Endometrium (tissue), 2 donors: ENCODE data around the gene S1PR1.
A peak's percentile ranks its signal among the peaks of the same experiment; 100 is the strongest.
"Not testable (repeated sequence)": the region's sequence is repeated elsewhere in the genome, so short reads cannot be mapped to it uniquely, and the experiment has no call there.

Source experiments
- FAIRE-seq: peaks from 2 replicates; lab custom pipeline; 2012; peaks lifted over from hg19 to GRCh38; lab: Jason Lieb, UNC
- donor health status: control.
- donor health status: control.

S1PR1 gene

DNA sequence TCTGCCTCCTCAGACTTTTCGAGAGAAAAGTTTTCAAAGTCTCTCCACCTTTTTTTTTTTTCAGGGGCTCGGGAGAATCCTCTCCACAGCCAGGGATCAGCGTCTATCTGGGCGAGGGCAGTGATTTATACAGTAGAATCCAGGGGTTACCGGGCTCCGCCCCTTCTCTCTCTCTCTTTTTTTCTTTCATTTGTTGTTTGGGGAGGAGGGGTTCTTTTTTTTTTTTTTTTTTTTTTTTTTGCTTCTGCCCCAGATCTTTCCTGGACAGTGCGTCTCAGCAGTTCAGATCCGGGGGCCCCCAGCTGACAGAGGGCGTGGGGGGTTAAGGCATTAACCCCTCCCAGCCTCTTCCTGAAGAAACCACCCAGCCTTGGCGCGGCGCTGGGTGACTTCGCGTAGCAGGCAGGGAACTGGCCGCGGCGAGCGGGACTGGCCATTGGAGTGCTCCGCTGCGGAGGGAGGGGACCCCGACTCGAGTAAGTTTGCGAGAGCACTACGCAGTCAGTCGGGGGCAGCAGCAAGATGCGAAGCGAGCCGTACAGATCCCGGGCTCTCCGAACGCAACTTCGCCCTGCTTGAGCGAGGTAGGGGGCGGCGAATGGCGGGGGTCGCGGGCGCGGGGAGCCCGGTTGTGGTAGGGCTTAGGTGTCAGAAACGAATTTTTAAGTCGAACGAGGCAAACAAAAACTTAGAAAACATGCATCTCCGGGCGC, at the start of gene S1PR1:
TSS of gene S1PR1 (plus strand) at position 504 of the 713 bp plus-strand sequence. CDS start 1,966 bp downstream, outside the sequence.
- no peak for FAIRE-seq

DNA sequence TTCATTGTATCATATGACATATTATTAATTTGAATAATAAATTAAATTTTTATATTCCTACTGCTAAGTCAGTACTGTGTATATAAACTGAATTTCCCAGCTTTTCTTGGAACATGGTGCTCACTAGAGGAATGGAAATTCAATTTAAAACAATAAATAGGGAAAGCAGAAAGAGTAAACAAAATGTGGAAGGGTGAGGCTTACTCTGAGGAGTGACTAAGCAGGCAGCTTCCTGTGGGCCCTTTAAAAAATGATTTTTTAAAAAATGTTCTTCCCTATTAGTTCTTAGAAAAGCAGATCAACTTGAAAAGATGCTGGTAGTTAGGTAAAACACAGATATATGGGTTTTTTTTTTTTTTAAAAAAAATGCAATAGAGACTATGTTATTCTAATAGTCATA, 49.5 kb upstream of the S1PR1 start:
- FAIRE-seq: no peak

DNA sequence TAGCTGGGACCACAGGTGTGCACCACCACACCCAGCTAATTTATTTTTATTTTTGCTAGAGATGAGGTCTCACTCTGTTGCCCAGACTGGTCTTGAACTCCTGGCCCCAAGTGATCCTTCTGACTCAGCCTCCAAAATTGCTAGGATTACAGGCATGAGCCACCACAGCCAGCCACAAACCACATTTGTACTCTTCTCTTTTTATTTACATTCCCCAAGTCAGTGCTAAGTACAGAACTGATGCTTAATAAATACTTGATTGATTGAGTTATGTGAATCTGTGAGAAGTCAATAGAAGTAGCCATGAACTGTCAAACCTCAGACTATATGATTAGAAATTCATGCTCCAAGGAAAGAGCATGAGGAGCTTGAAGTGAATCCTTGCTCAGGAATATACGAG, 48.5 kb upstream of the S1PR1 start:
- no peak for FAIRE-seq

DNA sequence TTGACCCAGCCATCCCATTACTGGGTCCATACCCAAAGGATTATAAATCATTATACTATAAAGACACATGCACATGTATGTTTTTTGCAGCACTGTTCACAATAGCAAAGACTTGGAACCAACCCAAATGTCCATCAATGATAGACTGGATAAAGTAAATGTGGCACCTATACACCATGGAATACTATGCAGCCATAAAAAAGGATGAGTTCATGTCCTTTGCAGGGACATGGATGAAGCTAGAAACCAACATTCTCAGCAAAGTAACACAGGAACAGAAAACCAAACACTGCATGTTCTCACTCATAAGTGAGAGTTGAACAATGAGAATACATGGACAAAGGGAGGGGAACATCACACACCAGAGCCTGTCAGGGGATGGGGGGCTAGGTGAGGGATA, 47.9 kb upstream of the S1PR1 start:
- FAIRE-seq: not testable (repeated sequence)

DNA sequence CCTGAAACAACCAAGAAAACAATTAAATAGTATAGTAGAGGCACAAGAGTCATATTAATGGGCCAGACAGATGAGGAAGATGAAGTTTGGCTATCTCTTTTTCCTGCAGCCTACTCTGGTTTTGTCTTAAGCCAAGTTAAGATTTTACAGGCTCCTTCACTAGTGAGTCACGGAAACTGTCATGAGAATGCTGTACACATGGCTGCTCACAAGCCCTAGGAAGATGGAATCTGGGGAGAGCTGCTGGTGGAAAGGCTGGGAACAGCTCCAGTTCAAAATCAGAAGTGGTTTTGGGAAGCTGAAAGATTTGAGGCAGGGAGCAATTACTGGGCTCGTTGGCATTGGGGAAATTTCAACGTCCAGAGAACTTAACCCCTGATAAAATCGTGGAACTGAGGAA, 46.4 kb upstream of the S1PR1 start:
- FAIRE-seq: no peak

DNA sequence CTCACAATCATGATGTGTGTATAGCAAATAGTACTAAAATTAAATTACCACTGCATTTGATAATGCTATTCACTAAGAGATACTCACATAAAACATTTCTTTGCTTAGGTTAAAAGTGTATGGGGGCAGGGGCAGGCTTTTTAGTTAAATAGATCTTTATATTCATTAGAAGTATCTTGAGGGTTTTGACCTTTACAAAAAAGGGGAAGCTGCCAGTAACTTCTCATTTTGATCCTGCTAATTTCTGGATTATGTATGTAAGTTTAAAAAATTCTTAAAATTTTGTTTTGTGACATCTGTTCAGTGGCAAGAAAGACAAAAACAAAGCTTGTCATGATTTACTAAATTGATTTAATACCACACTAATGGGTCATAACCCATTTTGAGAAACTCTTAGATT, 45.8 kb upstream of the S1PR1 start:
- FAIRE-seq: no peak

DNA sequence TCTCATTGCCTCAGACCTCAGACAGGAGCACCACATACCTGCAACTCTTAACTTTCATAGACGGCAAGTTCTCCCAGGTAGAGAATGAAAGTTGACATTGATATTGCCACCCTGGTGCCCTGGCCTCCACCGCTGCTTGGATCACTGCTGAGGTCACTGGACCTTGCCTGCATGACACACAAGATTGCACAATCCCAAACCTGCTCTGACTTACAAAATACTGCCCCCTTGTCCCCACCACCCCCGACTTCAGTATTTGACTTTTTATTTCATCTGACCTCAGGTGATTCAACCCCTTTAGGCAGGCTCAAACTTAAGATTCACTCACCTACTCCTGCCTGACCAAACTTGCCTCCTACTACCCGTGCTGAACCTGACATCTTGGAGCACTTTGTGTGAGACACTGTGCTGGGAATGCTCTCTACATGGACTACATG, 43.1 kb upstream of the S1PR1 start:
- no peak for FAIRE-seq

DNA sequence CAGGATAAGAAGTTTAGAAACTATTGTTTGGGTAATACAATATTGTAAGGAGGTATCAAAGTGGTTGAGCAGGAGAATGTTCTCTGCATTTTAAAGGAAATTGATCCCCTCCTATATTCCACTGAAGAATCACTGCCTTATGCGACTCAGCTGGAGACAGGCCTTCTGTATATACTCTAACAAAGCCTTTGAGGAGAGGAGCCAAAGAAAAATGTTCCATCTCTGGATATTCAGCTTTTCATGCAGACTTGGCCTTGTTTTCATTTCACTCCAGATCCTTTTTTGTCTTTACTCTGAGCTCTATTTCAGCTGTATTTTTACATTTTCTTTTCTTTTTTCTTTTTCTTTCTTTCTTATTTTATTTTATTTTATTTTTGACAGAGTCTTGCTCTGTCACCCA, 42.1 kb upstream of the S1PR1 start:
- no peak for FAIRE-seq

DNA sequence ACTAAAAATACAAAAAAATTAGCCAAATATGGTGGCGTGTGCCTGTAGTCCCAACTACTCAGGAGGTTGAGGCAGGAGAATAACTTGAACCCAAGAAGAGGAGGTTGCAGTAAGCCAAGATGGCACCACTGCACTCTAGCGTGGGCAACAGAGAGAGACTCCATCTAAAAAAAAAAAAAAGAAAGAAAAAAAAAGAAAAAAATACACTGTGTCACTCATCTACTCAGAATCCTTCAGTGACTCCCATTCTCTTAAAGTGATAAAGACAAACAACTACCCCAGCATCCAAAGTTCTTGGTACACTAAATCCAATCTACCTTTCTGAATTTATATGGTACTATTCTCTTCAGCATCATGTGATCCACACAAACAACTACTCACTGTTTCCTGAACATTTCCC, 40.2 kb upstream of the S1PR1 start:
- no peak for FAIRE-seq

DNA sequence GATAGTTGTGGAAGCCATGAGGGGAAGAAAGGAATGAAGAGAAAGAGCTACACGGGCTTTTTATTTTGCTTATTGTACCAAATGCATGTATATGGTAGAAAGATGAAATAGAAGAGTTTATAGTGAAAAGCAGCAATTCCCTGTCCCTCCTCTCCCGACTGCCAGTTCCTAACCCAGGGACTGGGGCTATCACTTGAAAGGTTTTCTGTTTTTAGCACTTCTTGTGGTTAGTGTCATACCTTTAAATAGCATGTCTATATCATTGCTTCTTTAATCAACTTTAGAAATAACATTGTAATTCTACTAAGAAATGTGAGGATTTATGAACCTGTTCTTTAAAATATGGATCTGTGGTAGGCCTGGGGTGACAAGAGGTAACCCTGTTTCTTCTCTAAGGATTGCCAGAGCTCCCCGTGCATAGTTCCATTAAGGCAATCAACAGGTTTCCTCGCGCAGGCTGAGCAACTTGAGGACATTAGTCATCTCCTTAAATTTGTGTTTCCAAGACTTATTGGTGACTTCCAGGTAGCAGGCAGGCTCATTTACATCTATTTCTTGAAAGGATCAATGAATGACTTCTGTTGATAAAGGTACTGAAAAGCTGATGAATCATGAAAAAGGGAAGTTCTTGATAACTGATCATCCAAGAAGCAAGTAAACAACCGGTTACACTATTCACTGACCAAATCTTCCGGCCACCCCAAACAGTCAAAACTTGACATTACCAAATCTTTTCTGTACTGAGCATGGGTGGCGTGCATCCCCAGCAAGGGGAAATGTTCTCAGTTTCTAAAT, 37.8 kb upstream of the S1PR1 start:
- no peak for FAIRE-seq

DNA sequence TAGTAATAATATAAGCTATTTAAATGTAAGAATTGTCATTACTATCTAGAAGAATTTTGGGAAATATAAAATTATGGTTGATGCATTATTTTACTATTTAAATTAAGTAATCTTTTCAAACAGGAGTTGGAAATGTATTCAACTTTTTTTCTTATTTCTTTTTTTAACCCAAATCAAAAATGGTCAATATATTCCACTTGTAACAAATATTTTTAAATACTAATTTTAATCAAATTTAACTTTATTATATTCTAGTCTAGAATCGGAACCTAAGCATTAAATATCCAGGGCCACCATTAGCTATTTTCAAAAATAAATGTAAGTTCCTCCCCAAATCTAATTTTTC, 37.2 kb upstream of the S1PR1 start:
- FAIRE-seq: no peak

DNA sequence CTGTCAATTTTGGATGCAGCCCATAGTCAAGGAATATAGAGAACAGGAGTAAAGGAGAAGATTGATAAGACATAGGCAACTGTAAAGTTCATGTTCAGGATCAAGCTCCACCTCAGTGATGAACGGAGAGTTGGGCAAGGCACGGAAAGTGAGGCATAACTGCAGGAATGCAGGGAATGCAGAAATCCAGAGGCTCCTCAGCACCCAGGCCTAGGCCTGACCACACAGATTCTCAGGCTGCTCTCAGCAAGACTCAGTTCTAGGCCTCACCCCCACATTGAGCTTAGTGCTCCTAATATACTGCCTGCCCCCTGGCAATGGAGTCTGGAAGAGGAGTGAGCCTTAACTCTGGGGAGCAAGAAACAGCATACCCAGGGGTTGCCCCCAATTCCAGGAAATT, 36.3 kb upstream of the S1PR1 start:
- FAIRE-seq: no peak

DNA sequence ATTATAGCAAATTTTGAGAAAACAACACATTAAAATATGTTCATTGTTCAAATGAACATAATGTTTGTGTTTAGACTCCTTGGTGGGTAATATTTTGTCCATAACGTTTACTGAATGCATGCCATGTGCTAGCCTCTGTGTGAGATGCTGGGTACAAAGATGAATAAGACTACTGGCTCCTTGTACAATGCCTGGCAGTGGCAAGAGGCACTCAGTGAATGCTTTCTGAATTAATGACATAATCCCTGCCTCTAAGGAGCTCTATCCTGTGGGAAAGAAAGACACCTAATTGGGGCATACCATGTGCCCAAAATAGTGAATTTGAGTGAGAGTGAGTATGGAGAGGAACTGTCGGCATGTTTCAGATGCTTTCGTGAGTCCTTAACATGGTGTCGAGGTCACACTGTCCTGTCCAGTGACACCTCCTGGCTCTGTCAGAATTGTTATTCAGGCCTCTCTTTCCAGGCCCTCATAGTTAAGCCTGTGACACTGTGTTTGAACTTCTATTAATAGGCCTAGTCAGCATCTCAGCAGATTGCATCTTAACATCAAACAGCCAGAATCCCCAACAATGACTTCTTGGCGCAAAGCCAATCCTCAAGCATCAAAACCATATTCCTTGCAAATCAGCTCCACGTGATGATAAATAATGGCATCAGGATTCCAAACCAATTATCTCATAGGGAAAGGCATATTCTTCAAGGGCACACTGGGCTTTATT, 32.8 kb upstream of the S1PR1 start:
- peak; percentile 70 for FAIRE-seq

DNA sequence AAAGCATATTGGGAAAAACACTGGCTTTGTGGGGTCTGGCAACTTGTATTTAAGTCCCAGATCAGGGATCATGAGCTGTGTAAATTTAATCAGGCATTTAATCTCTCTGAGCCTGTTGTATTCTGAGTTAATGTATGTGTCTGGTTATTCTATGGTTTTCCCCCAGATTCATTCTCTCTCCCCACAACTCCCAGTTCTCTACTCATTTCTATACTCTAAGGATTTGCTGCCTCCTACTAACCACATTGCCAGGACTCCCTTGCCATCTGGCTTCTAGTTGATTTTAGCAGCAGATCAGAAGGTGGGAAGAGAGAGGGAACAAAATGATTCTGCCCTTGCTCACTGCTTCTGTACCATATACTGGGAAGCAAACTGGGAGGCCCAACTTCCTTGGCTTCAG, 31.4 kb upstream of the S1PR1 start:
- no peak for FAIRE-seq

DNA sequence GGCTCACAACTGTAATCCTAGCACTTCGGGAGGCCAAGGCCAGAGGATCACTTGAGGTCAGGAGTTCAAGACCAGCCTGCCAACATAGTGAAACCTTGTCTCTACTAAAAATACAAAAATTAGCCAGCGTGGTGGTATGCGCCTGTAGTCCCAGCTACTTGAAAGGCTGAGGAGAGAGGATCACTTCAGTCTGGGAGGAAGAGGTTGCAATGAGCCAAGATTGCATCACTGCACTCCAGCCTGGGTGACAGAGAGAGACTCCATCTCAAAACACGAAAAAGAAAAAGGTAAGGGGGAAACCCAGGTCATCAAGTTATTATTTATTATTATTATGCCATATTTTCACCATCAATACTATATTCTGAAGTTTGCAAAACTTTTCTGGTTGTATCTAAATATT, 30.7 kb upstream of the S1PR1 start:
- FAIRE-seq: not testable (repeated sequence)

DNA sequence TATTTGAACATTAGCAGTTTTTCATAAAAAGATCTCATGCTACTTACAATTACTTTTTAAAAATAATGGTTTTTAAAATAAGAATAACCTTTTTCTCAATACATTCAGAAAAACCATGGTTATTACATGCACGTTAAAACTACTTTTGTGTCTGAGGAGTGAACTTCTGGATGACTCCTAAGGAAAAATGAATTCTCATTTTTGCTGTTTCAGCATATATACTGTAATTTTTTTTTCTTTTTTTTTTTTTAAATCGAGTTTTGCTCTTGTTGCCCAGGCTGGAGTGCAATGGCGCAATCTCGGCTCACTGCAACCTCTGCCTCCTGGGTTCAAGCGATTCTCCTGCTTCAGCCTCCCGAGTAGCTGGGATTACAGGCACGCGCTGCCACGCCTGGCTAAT, 29.5 kb upstream of the S1PR1 start:
- FAIRE-seq: not testable (repeated sequence)

DNA sequence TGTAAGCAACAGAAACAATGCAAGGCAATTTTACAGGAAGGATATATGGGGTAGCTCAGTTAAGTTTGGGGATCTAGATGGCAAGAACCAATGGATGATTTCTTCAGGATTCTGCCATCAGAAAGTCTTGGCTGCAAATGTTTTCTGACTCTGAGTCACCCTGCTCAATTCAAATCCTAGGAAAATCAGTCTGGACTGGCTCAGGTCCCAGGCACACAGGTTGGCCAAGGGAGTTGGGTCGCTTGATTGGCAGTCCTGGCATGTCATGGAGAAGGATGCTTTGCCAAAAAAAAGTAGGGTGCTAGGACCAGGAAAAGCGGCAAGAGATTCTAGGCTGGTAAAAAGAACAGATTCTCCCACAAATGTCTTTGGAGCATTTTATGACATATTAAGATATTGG, 28.9 kb upstream of the S1PR1 start:
- no peak for FAIRE-seq

DNA sequence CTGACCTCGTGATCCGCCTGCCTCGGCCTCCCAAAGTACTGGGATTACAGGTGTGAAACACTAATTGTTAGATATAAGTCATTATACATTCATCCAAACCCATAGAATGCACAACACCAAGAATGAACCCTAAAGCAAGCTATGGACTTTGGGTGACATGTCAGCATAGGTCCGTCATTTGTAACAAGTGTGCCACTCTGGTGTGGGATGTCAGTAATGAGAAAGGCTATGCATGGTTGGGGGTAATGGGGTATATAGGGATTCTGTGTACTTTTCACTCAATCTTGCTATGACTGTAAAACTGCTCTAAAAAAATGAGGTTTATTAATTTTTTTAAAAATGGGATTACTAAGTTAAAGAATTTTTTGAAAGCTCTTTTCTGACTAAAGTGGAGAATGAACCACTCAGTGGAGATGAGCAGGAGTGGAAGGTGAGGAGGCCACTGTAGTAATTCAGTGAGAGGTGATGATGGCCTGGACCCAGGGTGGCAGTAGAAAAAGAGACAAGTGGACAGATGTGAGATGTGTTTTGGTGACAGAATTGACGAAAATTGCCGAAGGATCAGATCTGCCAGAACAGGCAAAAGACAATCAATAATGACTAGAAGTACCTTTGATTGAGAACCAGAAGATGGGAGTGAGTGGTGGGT, 21.3 kb upstream of the S1PR1 start:
- FAIRE-seq: no peak

DNA sequence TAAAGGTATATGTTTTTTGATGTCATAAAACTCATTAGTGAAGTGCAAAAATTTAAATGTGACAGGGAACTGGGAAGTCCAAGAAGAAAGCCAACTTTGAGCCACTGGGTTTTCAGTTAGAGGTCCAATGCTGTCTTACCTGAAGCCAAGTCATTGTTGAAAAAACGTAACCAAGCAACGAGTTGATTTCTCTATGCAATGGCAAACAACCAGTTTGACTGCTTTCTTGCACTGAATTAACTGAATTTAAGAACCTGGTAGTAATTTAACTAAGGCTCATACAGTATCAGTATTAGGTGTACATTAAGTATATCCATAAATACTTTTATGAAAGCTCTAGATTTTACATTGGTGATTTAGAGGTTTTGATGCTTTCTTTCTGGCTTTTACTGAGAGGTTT, 20.2 kb upstream of the S1PR1 start:
- no peak for FAIRE-seq

DNA sequence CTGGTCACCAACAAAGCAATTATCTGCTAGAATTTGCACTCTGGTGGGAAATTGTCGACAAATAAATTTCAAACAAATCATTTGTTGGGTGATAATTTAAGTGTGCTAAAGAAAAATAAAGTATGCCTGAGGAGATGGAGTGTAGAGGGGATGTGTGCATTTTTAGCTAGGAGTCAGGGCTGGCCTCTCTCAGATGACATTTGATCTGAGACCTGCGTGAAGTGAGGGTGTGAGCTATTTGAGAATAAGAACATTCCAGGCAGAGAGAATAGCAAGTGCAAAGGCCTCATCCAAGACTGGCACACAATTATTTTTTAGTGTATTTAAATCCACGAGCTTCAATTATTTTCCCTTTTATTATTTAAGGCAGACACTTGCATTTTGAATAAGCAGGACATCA, 19.7 kb upstream of the S1PR1 start:
- no peak for FAIRE-seq

DNA sequence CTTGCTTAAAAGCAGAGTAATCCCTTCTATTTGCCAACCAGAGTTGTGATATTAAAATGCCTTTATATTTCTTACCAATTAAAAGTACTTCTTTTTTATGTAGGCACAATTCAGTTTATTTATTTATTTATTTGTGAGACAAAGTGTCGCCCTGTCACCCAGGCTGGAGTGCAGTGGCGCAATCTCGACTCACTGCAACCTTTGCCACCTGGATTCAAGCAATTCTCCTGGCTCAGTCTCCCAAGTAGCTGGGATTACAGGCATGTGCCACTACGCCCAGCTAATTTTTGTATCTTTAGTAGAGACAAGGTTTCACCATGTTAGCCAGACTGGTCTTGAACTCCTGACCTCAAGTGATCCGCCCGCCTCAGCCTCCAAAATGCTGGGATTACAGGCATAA, 17.9 kb upstream of the S1PR1 start:
- not testable (repeated sequence) for FAIRE-seq
